Upper lobe of right lung (tissue), 1 donor: Measurements from ENCODE around the gene BSDC1. TPM values are rescaled to one million over a fixed set of nuclear protein-coding genes. Genes with fewer than 3 reads are reported as not detected.
"Not testable (repeated sequence)": the region's sequence is repeated elsewhere in the genome, so short reads cannot be mapped to it uniquely, and the experiment has no call there.

ENCODE experiments used
- ATAC-seq: fragments of 200-7000 bp; cut with Tn5 transposase; one replicate; pipeline ENCODE4 v1.9.1; 2020; ENCODE audit warnings: mild to moderate bottlenecking, moderate library complexity
- DNase-seq: peaks from one replicate; pipeline ENCODE4 v3.0.0-alpha.2; 2020
- H3K27ac ChIP-seq: fragments of 200-600 bp; one replicate; pipeline ENCODE4 v1.8.0; 2022
- H3K27me3 ChIP-seq: fragments of 200-600 bp; one replicate; pipeline ENCODE4 v1.8.0; 2022; ENCODE audit warnings: mild to moderate bottlenecking
- H3K36me3 ChIP-seq: fragments of 200-600 bp; one replicate; pipeline ENCODE4 v1.8.0; 2022
- H3K4me1 ChIP-seq: fragments of 200-600 bp; one replicate; pipeline ENCODE4 v1.8.0; 2022
- H3K4me3 ChIP-seq: fragments of 200-600 bp; one replicate; pipeline ENCODE4 v1.8.0; 2022; ENCODE audit warnings: mild to moderate bottlenecking
- H3K9me3 ChIP-seq: fragments of 200-600 bp; one replicate; pipeline ENCODE4 v1.8.0; 2022
- intact Hi-C: fragments of 100-400 bp; cut with DNase I; formaldehyde crosslinking; loops from one replicate; pipeline ENCODE4 v1.11.0; 2022
- total RNA-seq: library from RNA; stranded (reverse); fragmentation: NEBNext Ultra II Directional; extraction: Animal tissue kit (Norgen Biotek cat#: 25700); gene quantifications from one replicate; pipeline ENCODE4 v1.2.1, GENCODE V29; 2021
- TF ChIP-seq, protein P1 (sequence below): fragments of 200-600 bp; IDR thresholded peaks from one replicate; pipeline ENCODE4 v1.8.0; 2022; ENCODE audit warnings: antibody characterized with exemption
- donor health status: DM: no; HTN: yes; CAD: no; lungs with severe emphysema.

The BSDC1 gene
- total RNA-seq, 1 donor from 2014 or later: 67.6 TPM

DNA sequence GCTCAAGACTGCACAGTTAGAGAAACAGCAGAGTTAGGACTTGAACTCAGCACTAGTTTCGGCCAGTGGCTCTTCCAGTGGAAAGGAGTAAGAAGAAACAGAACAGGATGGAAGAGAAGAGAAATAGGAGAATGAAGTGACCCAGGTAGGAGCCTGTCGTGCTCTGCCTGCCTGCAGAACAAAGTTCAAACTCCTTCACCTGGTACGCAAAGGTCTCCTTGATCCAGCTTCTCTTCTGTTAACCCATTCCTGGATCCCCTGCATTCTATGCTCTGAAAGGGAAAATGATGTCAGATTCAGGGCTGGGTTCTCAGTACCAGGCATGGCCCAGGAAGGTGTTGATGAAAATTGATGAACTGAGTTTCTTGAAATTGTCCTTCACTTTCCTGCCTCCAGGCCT lies 35.8 kb downstream of the BSDC1 start:
- Histone ChIP-seq H3K4me3 (no peak overlapping the region), H3K36me3 (peaks cover 3% of the 10 kb centered on the region), H3K27me3 (no peaks in the 10 kb centered on the region), H3K27ac (no peak overlapping the region), H3K9me3 (no peaks in the 10 kb centered on the region), H3K4me1 (peaks cover 24% of the 10 kb centered on the region)
- no peak for ATAC-seq
- intact Hi-C loops: no loop called here
- TF ChIP-seq, protein P1, sequence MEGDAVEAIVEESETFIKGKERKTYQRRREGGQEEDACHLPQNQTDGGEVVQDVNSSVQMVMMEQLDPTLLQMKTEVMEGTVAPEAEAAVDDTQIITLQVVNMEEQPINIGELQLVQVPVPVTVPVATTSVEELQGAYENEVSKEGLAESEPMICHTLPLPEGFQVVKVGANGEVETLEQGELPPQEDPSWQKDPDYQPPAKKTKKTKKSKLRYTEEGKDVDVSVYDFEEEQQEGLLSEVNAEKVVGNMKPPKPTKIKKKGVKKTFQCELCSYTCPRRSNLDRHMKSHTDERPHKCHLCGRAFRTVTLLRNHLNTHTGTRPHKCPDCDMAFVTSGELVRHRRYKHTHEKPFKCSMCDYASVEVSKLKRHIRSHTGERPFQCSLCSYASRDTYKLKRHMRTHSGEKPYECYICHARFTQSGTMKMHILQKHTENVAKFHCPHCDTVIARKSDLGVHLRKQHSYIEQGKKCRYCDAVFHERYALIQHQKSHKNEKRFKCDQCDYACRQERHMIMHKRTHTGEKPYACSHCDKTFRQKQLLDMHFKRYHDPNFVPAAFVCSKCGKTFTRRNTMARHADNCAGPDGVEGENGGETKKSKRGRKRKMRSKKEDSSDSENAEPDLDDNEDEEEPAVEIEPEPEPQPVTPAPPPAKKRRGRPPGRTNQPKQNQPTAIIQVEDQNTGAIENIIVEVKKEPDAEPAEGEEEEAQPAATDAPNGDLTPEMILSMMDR: no peak
- DNase-seq: no peak

DNA sequence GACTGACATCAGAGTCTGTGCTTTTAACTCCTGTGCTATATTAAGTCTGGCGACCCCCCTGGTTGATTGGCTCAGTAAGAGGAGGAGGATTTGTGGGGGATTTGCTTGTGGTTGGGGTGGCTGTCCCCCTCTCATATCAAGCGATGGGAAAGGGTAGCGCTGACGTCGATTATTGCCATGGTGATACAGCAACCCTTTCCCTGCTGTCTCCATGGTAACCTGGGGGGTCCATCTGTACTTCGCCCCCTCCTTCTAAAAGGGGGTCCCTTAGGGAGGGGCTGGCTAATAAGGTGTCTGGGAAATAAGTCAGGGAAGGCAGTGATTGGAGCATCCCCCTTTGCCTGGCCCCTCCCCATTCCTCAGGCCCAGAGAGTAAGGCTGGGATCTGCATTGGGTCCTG lies 36.6 kb downstream of the BSDC1 start:
- no peaks in the 10 kb centered on the region for H3K27me3 ChIP-seq
- H3K27ac ChIP-seq: no peak overlapping the region
- H3K9me3 ChIP-seq: no peaks in the 10 kb centered on the region
- DNase-seq (no peak), ATAC-seq (no peak)
- TF ChIP-seq, protein P1: no peak
- peaks cover 30% of the 10 kb centered on the region for H3K4me1 ChIP-seq
- no peaks in the 10 kb centered on the region for H3K36me3 ChIP-seq
- no peak overlapping the region for H3K4me3 ChIP-seq
- intact Hi-C loops: no loop called here

DNA sequence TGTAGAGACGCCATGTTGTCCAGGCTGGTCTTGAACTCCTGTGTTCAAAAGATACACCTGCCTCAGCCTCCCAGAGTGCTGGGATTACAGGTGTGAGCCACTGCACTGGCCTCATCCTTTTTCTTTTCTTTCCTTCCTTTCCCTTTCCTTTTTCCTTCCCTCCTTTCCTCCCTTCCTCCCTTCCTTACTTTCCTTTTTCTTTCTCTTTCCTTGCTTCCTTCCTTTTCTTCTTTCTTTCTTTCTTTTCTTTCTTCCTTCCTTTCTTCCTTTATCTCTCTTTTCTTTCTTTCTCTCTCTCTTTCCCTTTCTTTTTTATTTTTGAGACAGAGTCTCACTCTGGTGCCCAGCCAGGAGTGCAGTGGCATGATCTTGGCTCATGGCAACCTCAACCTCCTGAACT lies 37.8 kb downstream of the BSDC1 start:
- Histone ChIP-seq H3K9me3 (no peaks in the 10 kb centered on the region), H3K36me3 (no peaks in the 10 kb centered on the region), H3K27ac (no peak overlapping the region), H3K4me3 (no peak overlapping the region), H3K27me3 (no peaks in the 10 kb centered on the region), H3K4me1 (peaks cover 29% of the 10 kb centered on the region)
- no peak for DNase-seq
- TF ChIP-seq, protein P1: no peak
- no peak for ATAC-seq
- intact Hi-C loops: no loop called here

DNA sequence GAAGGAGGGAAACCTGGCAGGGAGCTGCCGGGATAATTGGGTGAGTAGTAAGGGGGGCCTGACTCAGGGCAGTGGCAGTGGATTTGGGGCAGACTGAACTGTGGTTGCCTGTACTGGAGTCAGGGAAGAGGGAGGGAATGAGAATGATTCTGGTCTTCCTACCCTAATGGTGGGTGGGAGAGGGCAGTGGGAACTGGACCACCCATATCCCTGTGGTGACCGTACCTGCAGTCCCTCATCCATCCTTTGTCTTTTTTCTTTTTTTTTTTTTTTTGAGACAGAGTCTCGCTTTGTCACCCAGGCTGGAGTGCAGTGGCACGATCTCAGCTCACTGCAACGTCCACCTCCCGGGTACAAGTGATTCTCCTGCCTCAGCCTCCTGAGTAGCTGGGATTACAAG lies 38.5 kb downstream of the BSDC1 start:
- H3K4me3 ChIP-seq, DNase-seq, H3K9me3 ChIP-seq, H3K27me3 ChIP-seq, intact Hi-C loops, H3K27ac ChIP-seq, ATAC-seq, H3K36me3 ChIP-seq: not testable (repeated sequence)
- peaks cover 32% of the 10 kb centered on the region for H3K4me1 ChIP-seq

DNA sequence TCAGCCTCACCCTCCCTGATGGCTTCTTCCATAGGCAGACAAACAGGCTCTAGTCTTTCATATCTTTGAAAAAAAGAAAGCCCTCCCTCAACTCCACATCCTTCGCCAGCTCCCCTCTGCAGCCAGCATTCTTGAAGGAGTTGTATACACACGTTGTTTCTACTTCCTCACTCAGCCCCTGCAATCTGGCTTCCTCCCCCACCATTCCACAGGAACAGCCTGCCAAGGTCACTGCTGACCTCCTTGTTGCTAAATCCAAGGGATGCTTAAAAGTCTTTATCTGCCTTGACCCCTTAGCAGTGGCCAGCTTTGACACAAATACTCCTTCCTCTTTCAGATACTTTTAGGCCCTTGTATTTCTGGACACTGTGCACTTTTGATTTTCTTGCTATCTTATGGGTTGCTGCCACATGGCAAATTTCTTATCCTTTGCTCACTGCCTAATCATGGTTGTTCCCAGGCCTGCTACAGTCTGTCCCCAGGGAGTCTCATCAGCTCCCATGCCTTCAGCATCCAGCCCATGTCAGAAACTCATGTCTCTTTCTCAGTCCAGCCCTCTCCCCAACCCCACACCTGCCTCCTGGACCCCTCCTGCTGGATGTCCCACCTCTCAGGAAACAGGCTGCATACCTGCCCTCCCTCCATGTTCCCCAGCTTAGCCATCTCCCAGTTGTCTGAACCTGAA lies 40.2 kb downstream of the BSDC1 start:
- Histone ChIP-seq H3K36me3 (no peaks in the 10 kb centered on the region), H3K27ac (peak overlapping the region; percentile 84), H3K4me1 (peaks cover 46% of the 10 kb centered on the region), H3K9me3 (no peaks in the 10 kb centered on the region), H3K4me3 (no peak overlapping the region), H3K27me3 (no peaks in the 10 kb centered on the region)
- TF ChIP-seq, protein P1: no peak
- ATAC-seq (no peak), DNase-seq (no peak)
- intact Hi-C loops: no loop called here

DNA sequence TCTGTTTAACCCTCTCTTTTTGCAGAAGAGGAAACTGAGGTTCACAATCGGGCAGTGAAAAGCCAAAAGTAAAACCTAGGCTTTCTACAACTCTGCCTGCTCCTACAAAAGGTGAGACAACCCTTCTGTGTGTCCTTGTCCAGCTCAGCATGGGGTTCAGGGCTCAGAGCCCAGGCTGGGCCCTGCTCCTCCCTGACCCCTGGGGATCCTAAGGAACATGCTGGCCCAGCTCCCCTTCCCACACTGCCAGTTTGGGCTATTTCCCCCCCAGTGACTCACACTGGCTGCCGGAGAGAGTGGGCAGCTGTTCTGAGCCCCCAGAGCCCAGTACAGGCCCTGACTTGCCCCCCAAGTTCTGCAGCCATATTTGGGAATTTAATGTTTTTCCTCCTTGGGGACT lies 40.8 kb downstream of the BSDC1 start:
- Histone ChIP-seq H3K4me1 (peaks cover 52% of the 10 kb centered on the region), H3K9me3 (no peaks in the 10 kb centered on the region), H3K27me3 (no peaks in the 10 kb centered on the region), H3K4me3 (no peak overlapping the region), H3K27ac (peak overlapping the region; percentile 84), H3K36me3 (no peaks in the 10 kb centered on the region)
- no peak for DNase-seq
- intact Hi-C loops: no loop called here
- ATAC-seq: no peak
- TF ChIP-seq, protein P1: no peak
